A204.1 (cell line): ENCODE results near the gene HMCES.
"Not testable (repeated sequence)": the region's sequence is repeated elsewhere in the genome, so short reads cannot be mapped to it uniquely, and the experiment has no call there.

Experiments used
- FAIRE-seq: peaks from 2 replicates; lab custom pipeline; 2012; peaks lifted over from hg19 to GRCh38; lab: Jason Lieb, UNC

The HMCES gene

GRCh38 chr3:129320825-129321487 lies 42.3 kb downstream of the HMCES start:
- no peak for FAIRE-seq

GRCh38 chr3:129321887-129322286 lies 43.2 kb downstream of the HMCES start:
- no peak for FAIRE-seq

GRCh38 chr3:129323651-129324294 lies 45.1 kb downstream of the HMCES start:
- no peak for FAIRE-seq

- FAIRE-seq: no peak
These were observed 46.2 kb downstream of the HMCES start for GRCh38 chr3:129324855-129325254.

GRCh38 chr3:129325383-129325782 lies 46.7 kb downstream of the HMCES start:
- FAIRE-seq: no peak

GRCh38 chr3:129326138-129326537 lies 47.5 kb downstream of the HMCES start:
- no peak for FAIRE-seq

GRCh38 chr3:129326595-129326994 lies 47.9 kb downstream of the HMCES start:
- FAIRE-seq: no peak

- no peak for FAIRE-seq
These were observed 48.8 kb downstream of the HMCES start for GRCh38 chr3:129327510-129327909.

GRCh38 chr3:129329858-129330257 lies 51.2 kb downstream of the HMCES start:
- no peak for FAIRE-seq

GRCh38 chr3:129330409-129330808 lies 51.7 kb downstream of the HMCES start:
- FAIRE-seq: no peak

- FAIRE-seq: no peak
These were observed 55.2 kb downstream of the HMCES start for GRCh38 chr3:129333891-129334290.

GRCh38 chr3:129336093-129336706 lies 57.5 kb downstream of the HMCES start:
- no peak for FAIRE-seq

GRCh38 chr3:129337719-129338118 lies 59.0 kb downstream of the HMCES start:
- not testable (repeated sequence) for FAIRE-seq

- FAIRE-seq: not testable (repeated sequence)
These were observed 60.5 kb downstream of the HMCES start for GRCh38 chr3:129339186-129339585.

- not testable (repeated sequence) for FAIRE-seq
These were observed 61.2 kb downstream of the HMCES start for GRCh38 chr3:129339833-129340232.

GRCh38 chr3:129341331-129342141 lies 62.9 kb downstream of the HMCES start:
- no peak for FAIRE-seq

GRCh38 chr3:129343643-129344360 lies 65.1 kb downstream of the HMCES start:
- no peak for FAIRE-seq

- no peak for FAIRE-seq
These were observed 66.0 kb downstream of the HMCES start for GRCh38 chr3:129344540-129345220.

GRCh38 chr3:129345281-129345680 lies 66.6 kb downstream of the HMCES start:
- no peak for FAIRE-seq

- FAIRE-seq: no peak
These were observed 67.3 kb downstream of the HMCES start for GRCh38 chr3:129345971-129346370.

- no peak for FAIRE-seq
These were observed 68.2 kb downstream of the HMCES start for GRCh38 chr3:129346695-129347457.
